ENCODE data around the gene NUP58. TPM values are rescaled to one million over a fixed set of nuclear protein-coding genes. Genes with fewer than 3 reads are reported as not detected.

NUP58 gene
- total RNA-seq, 1 donor from 2014 or later, result 48.4 TPM

GRCh38 chr13:25319771-25320170 lies 18.3 kb downstream of the NUP58 start:
- intact Hi-C loops (cut with micrococcal nuclease), result no loop called here
- Mint-ChIP-seq H3K9me3 (no peaks in the 10 kb centered on the region), H3K36me3 (ENCODE audit: low read depth) (peaks cover 64% of the 10 kb centered on the region), H3K4me1 (no peaks in the 10 kb centered on the region), H3K27me3 (no peaks in the 10 kb centered on the region), H3K27ac (no peak overlapping the region), H3K4me3 (no peak overlapping the region)
- ChIA-PET CTCF (no interaction called here), POLR2A (no interaction called here)
- no peak for TF ChIP-seq CTCF (IDR thresholded peaks at IDR 0.05)
- DNase-seq (no peak), ATAC-seq (ENCODE audit: low read depth) (no peak)

- Mint-ChIP-seq H3K27me3 (no peaks in the 10 kb centered on the region), H3K27ac (no peak overlapping the region), H3K4me1 (no peaks in the 10 kb centered on the region), H3K9me3 (no peaks in the 10 kb centered on the region), H3K36me3 (ENCODE audit: low read depth) (peaks cover 66% of the 10 kb centered on the region), H3K4me3 (no peak overlapping the region)
- ATAC-seq (ENCODE audit: low read depth) (no peak), DNase-seq (no peak)
- no peak for TF ChIP-seq CTCF (IDR thresholded peaks at IDR 0.05)
- CTCF ChIA-PET, result no interaction called here
- intact Hi-C loops (cut with micrococcal nuclease), result no loop called here
- POLR2A ChIA-PET, result no interaction called here
Observed at GRCh38 chr13:25324100-25324499, 22.7 kb downstream of the NUP58 start.

- H3K4me3 Mint-ChIP-seq, result no peak overlapping the region
- no peak for TF ChIP-seq CTCF (IDR thresholded peaks at IDR 0.05)
- ChIA-PET POLR2A (no interaction called here), CTCF (no interaction called here)
- no peaks in the 10 kb centered on the region for H3K4me1 Mint-ChIP-seq
- no peak for DNase-seq
- intact Hi-C loops (cut with micrococcal nuclease), result no loop called here
- H3K27me3 Mint-ChIP-seq, result no peaks in the 10 kb centered on the region
- H3K9me3 Mint-ChIP-seq, result no peaks in the 10 kb centered on the region
- no peak overlapping the region for H3K27ac Mint-ChIP-seq
- H3K36me3 Mint-ChIP-seq (ENCODE audit: low read depth), result peaks cover 82% of the 10 kb centered on the region
- ATAC-seq (ENCODE audit: low read depth), result no peak
Observed at GRCh38 chr13:25329706-25330105, 28.3 kb downstream of the NUP58 start.

GRCh38 chr13:25330541-25330940 lies 29.1 kb downstream of the NUP58 start:
- ATAC-seq (ENCODE audit: low read depth), result no peak
- Mint-ChIP-seq H3K4me1 (no peaks in the 10 kb centered on the region), H3K27ac (no peak overlapping the region), H3K9me3 (no peaks in the 10 kb centered on the region), H3K36me3 (ENCODE audit: low read depth) (peaks cover 76% of the 10 kb centered on the region), H3K4me3 (no peak overlapping the region), H3K27me3 (no peaks in the 10 kb centered on the region)
- CTCF ChIA-PET, result no interaction called here
- intact Hi-C loops (cut with micrococcal nuclease), result no loop called here
- POLR2A ChIA-PET, result no interaction called here
- DNase-seq, result no peak
- no peak for TF ChIP-seq CTCF (IDR thresholded peaks at IDR 0.05)

- no peaks in the 10 kb centered on the region for H3K9me3 Mint-ChIP-seq
- peaks cover 67% of the 10 kb centered on the region for H3K36me3 Mint-ChIP-seq (ENCODE audit: low read depth)
- intact Hi-C loops (cut with micrococcal nuclease), result no loop called here
- ATAC-seq (ENCODE audit: low read depth) (no peak), DNase-seq (no peak)
- no peak overlapping the region for H3K4me3 Mint-ChIP-seq
- no peaks in the 10 kb centered on the region for H3K4me1 Mint-ChIP-seq
- H3K27me3 Mint-ChIP-seq, result no peaks in the 10 kb centered on the region
- H3K27ac Mint-ChIP-seq, result no peak overlapping the region
- ChIA-PET CTCF (no interaction called here), POLR2A (no interaction called here)
- no peak for TF ChIP-seq CTCF (IDR thresholded peaks at IDR 0.05)
Observed at GRCh38 chr13:25335856-25336255, 34.4 kb downstream of the NUP58 start.

All from activated B cell treated with CpG ODN at 0.5 μM for 24 hours (primary cell).